DOHH2 (cell line): Measurements from ENCODE around the gene DNASE1L2.
"Not testable (repeated sequence)": the region's sequence is repeated elsewhere in the genome, so short reads cannot be mapped to it uniquely, and the experiment has no call there.

Source experiments
- EZH2phosphoT487 ChIP-seq: fragments of 200-600 bp; sonication (generic); IDR thresholded peaks from 2 replicates; pipeline ENCODE4 v1.6.1; 2017; ENCODE audit warnings: borderline replicate concordance, mild to moderate bottlenecking, antibody characterized with exemption, low read length, moderate library complexity, mixed read lengths
- TF ChIP-seq, protein P1 (sequence below): fragments of 200-600 bp; sonication (generic); IDR thresholded peaks from one replicate; pipeline ENCODE4 v1.5.1; 2014; ENCODE audit warnings: antibody characterized with exemption, mild to moderate bottlenecking, low read depth, low read length; ENCODE audit not compliant: poor library complexity, severe bottlenecking

DNA sequence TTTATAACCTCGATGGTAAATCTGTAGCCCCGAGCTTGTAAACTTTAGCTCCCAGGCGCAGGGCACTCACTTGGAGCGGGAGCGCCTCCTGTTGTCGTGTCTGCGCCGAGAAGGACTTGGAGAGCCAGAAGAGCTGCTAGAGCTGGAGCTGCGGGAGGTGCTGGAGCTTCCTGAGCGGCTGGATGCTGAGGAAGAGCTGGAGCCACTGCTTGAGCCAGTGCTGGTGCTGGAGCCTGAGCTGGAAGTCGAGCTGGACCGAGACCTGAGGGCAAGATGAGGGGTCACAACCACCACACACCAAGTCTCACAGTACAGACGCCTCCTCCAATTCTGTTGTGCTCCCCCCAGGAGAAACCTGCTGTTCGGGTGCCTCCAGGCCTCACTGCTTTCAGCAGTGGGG lies 26.8 kb downstream of the DNASE1L2 start:
- TF ChIP-seq, protein P1, sequence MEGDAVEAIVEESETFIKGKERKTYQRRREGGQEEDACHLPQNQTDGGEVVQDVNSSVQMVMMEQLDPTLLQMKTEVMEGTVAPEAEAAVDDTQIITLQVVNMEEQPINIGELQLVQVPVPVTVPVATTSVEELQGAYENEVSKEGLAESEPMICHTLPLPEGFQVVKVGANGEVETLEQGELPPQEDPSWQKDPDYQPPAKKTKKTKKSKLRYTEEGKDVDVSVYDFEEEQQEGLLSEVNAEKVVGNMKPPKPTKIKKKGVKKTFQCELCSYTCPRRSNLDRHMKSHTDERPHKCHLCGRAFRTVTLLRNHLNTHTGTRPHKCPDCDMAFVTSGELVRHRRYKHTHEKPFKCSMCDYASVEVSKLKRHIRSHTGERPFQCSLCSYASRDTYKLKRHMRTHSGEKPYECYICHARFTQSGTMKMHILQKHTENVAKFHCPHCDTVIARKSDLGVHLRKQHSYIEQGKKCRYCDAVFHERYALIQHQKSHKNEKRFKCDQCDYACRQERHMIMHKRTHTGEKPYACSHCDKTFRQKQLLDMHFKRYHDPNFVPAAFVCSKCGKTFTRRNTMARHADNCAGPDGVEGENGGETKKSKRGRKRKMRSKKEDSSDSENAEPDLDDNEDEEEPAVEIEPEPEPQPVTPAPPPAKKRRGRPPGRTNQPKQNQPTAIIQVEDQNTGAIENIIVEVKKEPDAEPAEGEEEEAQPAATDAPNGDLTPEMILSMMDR, result not testable (repeated sequence)
- not testable (repeated sequence) for TF ChIP-seq EZH2phosphoT487
